C1 segment of cervical spinal cord (tissue), 14 donors: ENCODE measurements around the gene NAA16.
"Not testable (repeated sequence)": the region's sequence is repeated elsewhere in the genome, so short reads cannot be mapped to it uniquely, and the experiment has no call there.

ENCODE experiments used
- DNase-seq, 14 donors: peaks; one replicate each; lab custom pipeline; 2025; lab: John Stamatoyannopoulos, UW

Gene NAA16

GRCh38 chr13:41310963-41311405, at the start of gene NAA16:
Gene NAA16, plus strand, starts transcription at chr13:41311267. Its CDS starts 262 bp downstream, at chr13:41311529.
- DNase-seq, result peak; percentile 69 to 97 (median 89)

- DNase-seq, result peak; percentile 22 to 94 (median 84)
Observed at GRCh38 chr13:41263261-41263971, 47.7 kb upstream of the NAA16 start, which contains the start of gene MTRF1. Gene MTRF1, minus strand, starts transcription at chr13:41263576. Its CDS starts 2,669 bp downstream, at chr13:41260907.

GRCh38 chr13:41267106-41267505, 44.0 kb upstream of the NAA16 start:
- DNase-seq, result no peak

GRCh38 chr13:41268764-41269163, 42.3 kb upstream of the NAA16 start:
- DNase-seq, result no peak

GRCh38 chr13:41271456-41272285, 39.4 kb upstream of the NAA16 start:
- DNase-seq, result no peak

GRCh38 chr13:41273831-41274441, 37.1 kb upstream of the NAA16 start:
- DNase-seq, result no peak

GRCh38 chr13:41274881-41275280, 36.2 kb upstream of the NAA16 start:
- DNase-seq, result no peak

- no peak for DNase-seq
Observed at GRCh38 chr13:41276824-41277223, 34.2 kb upstream of the NAA16 start.

GRCh38 chr13:41279156-41279555, 31.9 kb upstream of the NAA16 start:
- DNase-seq, result not testable (repeated sequence)

- no peak for DNase-seq
Observed at GRCh38 chr13:41282129-41282571, 28.9 kb upstream of the NAA16 start.

GRCh38 chr13:41284512-41285288, 26.4 kb upstream of the NAA16 start:
- DNase-seq, result no peak

- DNase-seq, result no peak
Observed at GRCh38 chr13:41286370-41286769, 24.7 kb upstream of the NAA16 start.

- no peak for DNase-seq
Observed at GRCh38 chr13:41289463-41289881, 21.6 kb upstream of the NAA16 start.

GRCh38 chr13:41291246-41291645, 19.8 kb upstream of the NAA16 start:
- DNase-seq, result no peak

GRCh38 chr13:41293272-41293671, 17.8 kb upstream of the NAA16 start:
- no peak for DNase-seq

GRCh38 chr13:41294914-41295313, 16.2 kb upstream of the NAA16 start:
- DNase-seq, result no peak

GRCh38 chr13:41295973-41296372, 15.1 kb upstream of the NAA16 start:
- no peak for DNase-seq

GRCh38 chr13:41296879-41297646, 14.0 kb upstream of the NAA16 start:
- DNase-seq, result no peak

- DNase-seq, result no peak
Observed at GRCh38 chr13:41299316-41300094, 11.6 kb upstream of the NAA16 start.

- DNase-seq, result no peak
Observed at GRCh38 chr13:41302743-41303142, 8.3 kb upstream of the NAA16 start.
